ENCODE data around the gene SETD1B. TPM values are rescaled to one million over a fixed set of nuclear protein-coding genes. Genes with fewer than 3 reads are reported as not detected.
"Not testable (repeated sequence)": the region's sequence is repeated elsewhere in the genome, so short reads cannot be mapped to it uniquely, and the experiment has no call there.

The SETD1B gene
- total RNA-seq (10 to 100 TPM; 67.1 to 69.3 TPM), polyA plus RNA-seq (1 to 10 TPM in 1 of 2 donors, under 1 TPM in 1; 0.13 to 3.3 TPM)

DNA sequence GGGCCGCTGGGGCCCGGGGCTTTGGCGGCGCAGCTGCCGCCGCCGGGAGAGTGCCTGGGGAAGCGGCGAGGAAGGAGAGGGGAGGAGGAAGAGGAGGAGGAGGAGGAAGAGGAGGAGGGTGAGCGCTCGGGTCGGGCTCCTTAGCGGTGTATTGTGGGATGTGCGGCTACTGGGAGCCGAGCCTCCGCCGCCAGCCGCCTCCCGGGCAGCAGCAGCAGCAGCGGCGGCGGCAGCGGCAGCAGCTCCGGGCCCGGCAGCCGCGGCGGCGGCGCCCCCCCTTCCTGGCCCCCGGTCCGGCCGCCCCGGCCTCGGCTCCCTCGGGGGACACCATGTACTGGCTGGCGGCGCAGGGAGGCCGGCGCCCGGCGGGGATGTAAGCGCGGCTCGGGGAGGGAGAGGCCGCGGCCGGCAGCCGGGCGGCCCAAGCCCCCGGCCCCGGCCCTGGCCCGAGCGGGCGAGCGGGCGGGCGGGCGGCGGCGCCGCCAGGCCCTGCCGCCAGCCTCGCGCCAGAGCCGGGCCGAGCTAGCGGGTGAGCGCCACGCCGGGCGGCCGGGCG lies at the start of gene SETD1B:
SETD1B (plus strand) TSS at position 149 of the 556 bp plus-strand sequence. CDS start 729 bp downstream, outside the sequence.
- intact Hi-C loops (cut with micrococcal nuclease): loop anchor here (1.0 kb wide), 1 partner anchor 7 kb away; no protein-coding TSS in a partner anchor
- Histone ChIP-seq H3K36me3 (ENCODE audit: insufficient read depth, low read length) (peaks cover 13% of the 10 kb centered on the region), H3K4me1 (ENCODE audit: insufficient read depth, low read length) (peaks cover 33% of the 10 kb centered on the region), H3K4me3 (ENCODE audit: low read length in 2 of 2) (peak within 1 kb of the TSS; percentile 61 to 98), H3K9me3 (ENCODE audit: control insufficient read depth in 1 of 2, low read length in 2 of 2) (no peaks in the 10 kb centered on the region), H3K27ac (ENCODE audit: low read depth, low read length) (peak within 1 kb of the TSS; percentile 91), H3K27me3 (ENCODE audit: insufficient read depth, low read length) (no peaks in the 10 kb centered on the region)
- ChIA-PET CTCF (ENCODE audit: partially characterized antibody) (interaction anchor here (0.9 to 16.7 kb wide), 4 partner anchors 6 to 121 kb away, joined by 4 to 918 read pairs (median 463); partner anchors contain the start of genes RHOF and SETD1B), POLR2A (ENCODE audit: partially characterized antibody) (interaction anchor here (0.9 to 44.6 kb wide), 15 partner anchors 4 to 697 kb away, joined by 3 to 2727 read pairs (median 9); partner anchors contain the start of genes DIABLO, ORAI1, PSMD9 and RHOF)
- peak within 1 kb of the TSS; percentile 98 to 99 (median 99) for H3K27ac Mint-ChIP-seq
- H3K4me3 Mint-ChIP-seq: peak within 1 kb of the TSS; percentile 98 to 99 (median 99)
- peaks cover 15 to 59% (median 30%) of the 10 kb centered on the region in 4 donors for H3K4me1 Mint-ChIP-seq
- peak; percentile 54 to 67 (median 59) for DNase-seq
- peaks cover 0 to 3% (median 0%) of the 10 kb centered on the region in 8 donors for H3K9me3 Mint-ChIP-seq
- no peaks in the 10 kb centered on the region for H3K27me3 Mint-ChIP-seq
- peaks cover 10 to 53% of the 10 kb centered on the region in 2 donors for H3K36me3 Mint-ChIP-seq

- intact Hi-C loops (cut with micrococcal nuclease): no loop called here
- DNase-seq: no peak
- H3K4me1 ChIP-seq (ENCODE audit: insufficient read depth, low read length): peaks cover 15% of the 10 kb centered on the region
- Mint-ChIP-seq H3K4me1 (peaks cover 4 to 19% (median 11%) of the 10 kb centered on the region in 4 donors), H3K36me3 (peaks cover 0 to 3% of the 10 kb centered on the region in 2 donors), H3K9me3 (no peaks in the 10 kb centered on the region), H3K4me3 (no peak overlapping the region), H3K27me3 (no peaks in the 10 kb centered on the region), H3K27ac (no peak overlapping the region)
- POLR2A ChIA-PET (ENCODE audit: partially characterized antibody): no interaction called here
- H3K27ac ChIP-seq (ENCODE audit: low read depth, low read length): no peak overlapping the region
- H3K4me3 ChIP-seq (ENCODE audit: low read length in 2 of 2): no peak overlapping the region
- no peaks in the 10 kb centered on the region for H3K36me3 ChIP-seq (ENCODE audit: insufficient read depth, low read length)
- CTCF ChIA-PET (ENCODE audit: partially characterized antibody): no interaction called here
- H3K9me3 ChIP-seq (ENCODE audit: control insufficient read depth in 1 of 2, low read length in 2 of 2): no peaks in the 10 kb centered on the region
- no peaks in the 10 kb centered on the region for H3K27me3 ChIP-seq (ENCODE audit: insufficient read depth, low read length)
These were observed 49.0 kb upstream of the SETD1B start for GRCh38 chr12:121754836-121755235.

DNA sequence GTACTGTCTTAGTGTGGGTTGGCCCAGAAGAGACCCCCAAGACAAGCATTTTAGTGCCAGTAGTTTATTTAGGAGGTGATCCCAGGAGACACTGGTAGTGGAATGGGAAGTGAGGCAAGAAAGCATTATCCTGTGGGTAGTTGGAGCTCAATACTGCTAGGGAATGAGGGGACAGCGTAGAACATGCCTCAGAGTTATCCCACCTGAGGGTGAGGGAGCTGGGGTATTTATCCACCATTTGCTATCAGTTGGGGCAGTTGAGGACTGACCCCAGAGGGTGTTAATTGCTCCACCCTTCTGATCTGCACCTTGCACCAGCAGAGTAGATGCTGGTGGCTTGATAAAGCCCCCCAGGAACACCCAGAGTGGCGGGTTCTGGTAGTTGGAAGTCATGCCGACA lies 48.2 kb upstream of the SETD1B start:
- no peaks in the 10 kb centered on the region for H3K36me3 ChIP-seq (ENCODE audit: insufficient read depth, low read length)
- DNase-seq: no peak
- intact Hi-C loops (cut with micrococcal nuclease): no loop called here
- Mint-ChIP-seq H3K4me1 (peaks cover 4 to 19% (median 8%) of the 10 kb centered on the region in 4 donors), H3K9me3 (no peaks in the 10 kb centered on the region), H3K4me3 (no peak overlapping the region), H3K27me3 (no peaks in the 10 kb centered on the region), H3K27ac (no peak overlapping the region), H3K36me3 (peaks cover 0 to 3% of the 10 kb centered on the region in 2 donors)
- no peaks in the 10 kb centered on the region for H3K27me3 ChIP-seq (ENCODE audit: insufficient read depth, low read length)
- CTCF ChIA-PET (ENCODE audit: partially characterized antibody): no interaction called here
- no peak overlapping the region for H3K4me3 ChIP-seq (ENCODE audit: low read length in 2 of 2)
- POLR2A ChIA-PET (ENCODE audit: partially characterized antibody): no interaction called here
- H3K27ac ChIP-seq (ENCODE audit: low read depth, low read length): no peak overlapping the region
- H3K9me3 ChIP-seq (ENCODE audit: control insufficient read depth in 1 of 2, low read length in 2 of 2): no peaks in the 10 kb centered on the region
- peaks cover 8% of the 10 kb centered on the region for H3K4me1 ChIP-seq (ENCODE audit: insufficient read depth, low read length)

DNA sequence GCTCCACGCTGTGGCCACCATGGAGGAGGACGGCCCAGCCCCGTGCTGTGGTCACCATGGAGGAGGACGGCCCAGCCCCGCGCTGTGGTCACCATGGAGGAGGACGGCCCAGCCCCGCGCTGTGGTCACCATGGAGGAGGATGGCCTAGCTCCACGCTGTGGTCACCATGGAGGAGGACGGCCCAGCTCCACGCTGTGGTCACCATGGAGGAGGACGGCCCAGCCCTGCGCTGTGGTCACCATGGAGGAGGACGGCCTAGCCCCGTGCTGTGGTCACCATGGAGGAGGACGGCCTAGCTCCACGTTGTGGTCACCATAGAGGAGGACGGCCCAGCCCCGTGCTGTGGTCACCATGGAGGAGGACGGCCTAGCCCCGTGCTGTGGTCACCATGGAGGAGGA lies 45.3 kb upstream of the SETD1B start:
- H3K36me3 ChIP-seq (ENCODE audit: insufficient read depth, low read length); H3K4me3 ChIP-seq (ENCODE audit: low read length in 2 of 2); H3K27ac ChIP-seq (ENCODE audit: low read depth, low read length); POLR2A ChIA-PET (ENCODE audit: partially characterized antibody); H3K4me3 Mint-ChIP-seq; H3K9me3 Mint-ChIP-seq; H3K4me1 ChIP-seq (ENCODE audit: insufficient read depth, low read length); H3K36me3 Mint-ChIP-seq; DNase-seq; intact Hi-C loops (cut with micrococcal nuclease); H3K27me3 Mint-ChIP-seq; H3K9me3 ChIP-seq (ENCODE audit: control insufficient read depth in 1 of 2, low read length in 2 of 2); H3K27me3 ChIP-seq (ENCODE audit: insufficient read depth, low read length): not testable (repeated sequence)
- CTCF ChIA-PET (ENCODE audit: partially characterized antibody): interaction anchor here (0.6 kb wide), 1 partner anchor 60 kb away, joined by 3 read pairs; no protein-coding TSS in a partner anchor
- peaks cover 4 to 19% (median 8%) of the 10 kb centered on the region in 4 donors for H3K4me1 Mint-ChIP-seq
- H3K27ac Mint-ChIP-seq: peak overlapping the region in 1 of 7 donors; percentile 46

DNA sequence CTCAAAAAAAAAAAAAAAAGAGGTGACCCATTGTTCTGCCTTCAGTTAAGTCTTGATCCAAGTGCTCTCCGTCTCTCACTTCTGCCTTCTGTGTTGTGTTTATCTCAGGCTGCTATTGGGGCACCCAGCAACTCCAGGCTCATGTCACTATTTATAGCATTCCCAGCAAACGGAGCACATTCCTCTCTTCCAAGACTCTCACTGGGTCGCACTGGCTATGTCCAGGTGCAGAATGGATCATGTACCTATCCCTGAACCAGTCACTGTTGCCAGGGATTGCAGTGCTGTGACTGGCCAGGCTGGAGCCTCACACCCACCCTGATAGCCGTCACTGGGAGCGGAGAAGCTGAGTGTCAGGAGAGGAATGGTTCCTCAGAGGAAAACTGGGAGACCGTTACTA lies 41.5 kb upstream of the SETD1B start:
- no peaks in the 10 kb centered on the region for H3K27me3 Mint-ChIP-seq
- H3K4me3 Mint-ChIP-seq: no peak overlapping the region
- intact Hi-C loops (cut with micrococcal nuclease): no loop called here
- Histone ChIP-seq H3K27me3 (ENCODE audit: insufficient read depth, low read length) (no peaks in the 10 kb centered on the region), H3K9me3 (ENCODE audit: control insufficient read depth in 1 of 2, low read length in 2 of 2) (no peaks in the 10 kb centered on the region), H3K4me3 (ENCODE audit: low read length in 2 of 2) (no peak overlapping the region), H3K36me3 (ENCODE audit: insufficient read depth, low read length) (no peaks in the 10 kb centered on the region), H3K4me1 (ENCODE audit: insufficient read depth, low read length) (no peaks in the 10 kb centered on the region), H3K27ac (ENCODE audit: low read depth, low read length) (no peak overlapping the region)
- no peak for DNase-seq
- no peak overlapping the region for H3K27ac Mint-ChIP-seq
- no peaks in the 10 kb centered on the region for H3K9me3 Mint-ChIP-seq
- H3K36me3 Mint-ChIP-seq: no peaks in the 10 kb centered on the region
- ChIA-PET CTCF (ENCODE audit: partially characterized antibody) (no interaction called here), POLR2A (ENCODE audit: partially characterized antibody) (no interaction called here)
- no peaks in the 10 kb centered on the region for H3K4me1 Mint-ChIP-seq

GRCh38 chr12:121764808-121765207 lies 39.0 kb upstream of the SETD1B start:
- H3K36me3 Mint-ChIP-seq: no peaks in the 10 kb centered on the region
- intact Hi-C loops (cut with micrococcal nuclease): no loop called here
- Histone ChIP-seq H3K4me1 (ENCODE audit: insufficient read depth, low read length) (no peaks in the 10 kb centered on the region), H3K27ac (ENCODE audit: low read depth, low read length) (no peak overlapping the region), H3K9me3 (ENCODE audit: control insufficient read depth in 1 of 2, low read length in 2 of 2) (no peaks in the 10 kb centered on the region), H3K4me3 (ENCODE audit: low read length in 2 of 2) (no peak overlapping the region), H3K27me3 (ENCODE audit: insufficient read depth, low read length) (no peaks in the 10 kb centered on the region), H3K36me3 (ENCODE audit: insufficient read depth, low read length) (no peaks in the 10 kb centered on the region)
- ChIA-PET CTCF (ENCODE audit: partially characterized antibody) (interaction anchor here (0.7 to 1.4 kb wide), 5 partner anchors 8 to 64 kb away, joined by 3 to 7 read pairs (median 3); no protein-coding TSS in a partner anchor), POLR2A (ENCODE audit: partially characterized antibody) (interaction anchor here (1.2 kb wide), 1 partner anchor 30 kb away, joined by 3 read pairs; no protein-coding TSS in a partner anchor)
- H3K27me3 Mint-ChIP-seq: no peaks in the 10 kb centered on the region
- no peak for DNase-seq
- H3K27ac Mint-ChIP-seq: no peak overlapping the region
- H3K9me3 Mint-ChIP-seq: no peaks in the 10 kb centered on the region
- no peaks in the 10 kb centered on the region for H3K4me1 Mint-ChIP-seq
- H3K4me3 Mint-ChIP-seq: no peak overlapping the region

DNA sequence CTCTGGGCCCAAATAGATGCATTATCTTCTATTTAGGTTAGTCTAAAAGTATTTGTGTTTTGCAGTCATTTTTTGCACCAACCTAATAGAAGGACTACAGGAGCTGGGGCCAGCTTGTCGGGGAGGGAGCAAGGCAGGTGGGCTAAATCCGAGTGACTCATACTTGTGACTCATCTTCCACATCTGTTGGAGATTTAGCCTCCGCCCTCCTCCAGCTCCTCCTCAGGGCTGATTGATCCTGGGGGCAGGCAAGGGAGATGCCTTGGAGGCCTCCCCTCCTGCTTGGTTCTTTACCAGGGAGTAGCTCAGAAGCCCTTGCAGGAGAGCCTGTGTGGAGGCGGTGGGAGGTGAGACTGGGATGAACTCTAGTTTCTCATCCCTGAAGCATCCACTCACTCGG lies 38.2 kb upstream of the SETD1B start:
- H3K36me3 ChIP-seq (ENCODE audit: insufficient read depth, low read length): no peaks in the 10 kb centered on the region
- CTCF ChIA-PET (ENCODE audit: partially characterized antibody): interaction anchor here (0.6 to 0.9 kb wide), 3 partner anchors 12 to 47 kb away, joined by 3 read pairs; no protein-coding TSS in a partner anchor
- Mint-ChIP-seq H3K27ac (no peak overlapping the region), H3K9me3 (no peaks in the 10 kb centered on the region), H3K4me3 (no peak overlapping the region), H3K4me1 (no peaks in the 10 kb centered on the region), H3K36me3 (no peaks in the 10 kb centered on the region), H3K27me3 (no peaks in the 10 kb centered on the region)
- no peaks in the 10 kb centered on the region for H3K9me3 ChIP-seq (ENCODE audit: control insufficient read depth in 1 of 2, low read length in 2 of 2)
- no peak overlapping the region for H3K4me3 ChIP-seq (ENCODE audit: low read length in 2 of 2)
- no peaks in the 10 kb centered on the region for H3K27me3 ChIP-seq (ENCODE audit: insufficient read depth, low read length)
- POLR2A ChIA-PET (ENCODE audit: partially characterized antibody): interaction anchor here (1.3 kb wide), 1 partner anchor 29 kb away, joined by 4 read pairs; no protein-coding TSS in a partner anchor
- DNase-seq: no peak
- intact Hi-C loops (cut with micrococcal nuclease): no loop called here
- no peak overlapping the region for H3K27ac ChIP-seq (ENCODE audit: low read depth, low read length)
- H3K4me1 ChIP-seq (ENCODE audit: insufficient read depth, low read length): no peaks in the 10 kb centered on the region
